Caco-2 (cell line): Measurements from ENCODE around the gene ETV6. TPM values are rescaled to one million over a fixed set of nuclear protein-coding genes. Genes with fewer than 3 reads are reported as not detected.

ENCODE experiments used
- BruUV-seq: library from RNA; stranded (reverse); fragments of 400-500 nt; replicated peaks from 2 replicates; lab custom pipeline; 2021; lab: Mats Ljungman, UMichigan
- CTCF ChIA-PET: fragments of 300-600 bp; sonication (Branson Sonifier 250); formaldehyde crosslinking; loops from one replicate; lab custom pipeline; 2022; ENCODE audit warnings: antibody characterized with exemption; lab: Charles Lee
- POLR2A ChIA-PET: fragments of 300-600 bp; sonication (Branson Sonifier 250); formaldehyde crosslinking; loops from one replicate; lab custom pipeline; 2022; ENCODE audit warnings: antibody characterized with exemption; lab: Charles Lee
- DNase-seq, 2 experiments: peaks; one replicate each; pipeline versions ENCODE4 v3.0.0 to v3.0.0-alpha.2; 2020 to 2022
- H3K27me3 ChIP-seq: replicated peaks from 2 replicates; pipeline ENCODE4 v1.6.0; 2011; ENCODE audit warnings: low read length; ENCODE audit not compliant: control insufficient read depth, insufficient read depth
- H3K36me3 ChIP-seq: 2 replicates; pipeline ENCODE4 v1.5.1; 2011; ENCODE audit warnings: low read length; ENCODE audit not compliant: control insufficient read depth, insufficient read depth
- H3K4me1 ChIP-seq: fragments of 250-450 bp; sonication (Bioruptor Pico); 2 replicates; pipeline ENCODE4 v1.5.1; 2020; ENCODE audit warnings: mild to moderate bottlenecking
- H3K4me3 ChIP-seq: 2 replicates; pipeline ENCODE4 v1.5.1; 2011; ENCODE audit warnings: low read depth, mild to moderate bottlenecking, control low read depth, low read length
- H3K9me3 ChIP-seq: fragments of 250-450 bp; sonication (Bioruptor Pico); 2 replicates; pipeline ENCODE4 v1.5.1; 2020; ENCODE audit warnings: mild to moderate bottlenecking, moderate library complexity
- H3K27ac Mint-ChIP-seq: one replicate; pipeline ENCODE4 v1.8.0; 2022; ENCODE audit warnings: mixed read lengths; ENCODE audit not compliant: unreplicated experiment
- H3K27me3 Mint-ChIP-seq: one replicate; pipeline ENCODE4 v1.8.0; 2022; ENCODE audit warnings: mixed read lengths; ENCODE audit not compliant: insufficient read depth, unreplicated experiment
- H3K36me3 Mint-ChIP-seq: one replicate; pipeline ENCODE4 v1.8.0; 2022; ENCODE audit warnings: mild to moderate bottlenecking, mixed read lengths; ENCODE audit not compliant: insufficient read depth, unreplicated experiment
- H3K4me1 Mint-ChIP-seq: one replicate; pipeline ENCODE4 v1.8.0; 2022; ENCODE audit warnings: low read depth, mixed read lengths; ENCODE audit not compliant: unreplicated experiment
- H3K4me3 Mint-ChIP-seq: one replicate; pipeline ENCODE4 v1.8.0; 2022; ENCODE audit warnings: mild to moderate bottlenecking, moderate library complexity, mixed read lengths; ENCODE audit not compliant: unreplicated experiment
- H3K9me3 Mint-ChIP-seq: one replicate; pipeline ENCODE4 v1.8.0; 2022; ENCODE audit warnings: mixed read lengths; ENCODE audit not compliant: unreplicated experiment
- intact Hi-C: fragments of 100-400 bp; cut with micrococcal nuclease; formaldehyde crosslinking; loops from one replicate; pipeline ENCODE4 v1.10.0; 2022; ENCODE audit not compliant: unreplicated experiment
- total RNA-seq: library from RNA; stranded (reverse); gene quantifications from 2 replicates; pipeline ENCODE4 v1.2.3, GENCODE V29; 2022
- TF ChIP-seq, protein P1 (sequence below), 2 experiments: fragments of 200-600 bp in 1 of 2; IDR thresholded peaks; 1 replicate in 1 of 2; 2 replicates in 1 of 2; pipeline versions ENCODE4 v1.5.1 to v1.8.0; 2011 to 2022; ENCODE audit warnings: antibody characterized with exemption in 1 of 2, control low read depth in 1 of 2, inconsistent platforms in 1 of 2, low read depth in 1 of 2, low read length in 1 of 2, mild to moderate bottlenecking in 1 of 2, moderate library complexity in 1 of 2; ENCODE audit not compliant: insufficient read depth in 1 of 2, severe bottlenecking in 1 of 2, unreplicated experiment in 1 of 2

The ETV6 gene
- total RNA-seq, 1 experiment from 2014 or later = 15.6 TPM

DNA sequence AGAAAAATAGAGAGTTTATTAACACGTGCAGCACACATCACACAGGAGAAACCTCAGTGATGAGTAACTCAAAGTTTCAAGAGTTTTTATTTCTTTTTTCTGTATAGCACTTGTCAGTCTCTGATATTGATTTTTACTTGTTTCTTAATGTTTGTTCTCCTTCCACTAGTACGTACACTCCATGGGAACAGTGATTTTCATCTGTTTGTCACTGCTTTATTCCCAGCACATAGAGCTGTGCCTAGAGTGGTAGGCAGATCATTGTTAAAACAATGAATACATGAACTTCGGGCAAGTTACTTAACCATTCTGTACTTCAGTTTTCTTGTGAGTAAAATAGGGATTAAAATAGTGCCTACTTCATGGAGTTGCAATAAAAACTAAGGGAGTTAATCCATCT, 46.6 kb downstream of the ETV6 start:
- H3K27me3 Mint-ChIP-seq = no peaks in the 10 kb centered on the region
- Histone ChIP-seq H3K9me3 (no peaks in the 10 kb centered on the region), H3K36me3 (no peaks in the 10 kb centered on the region), H3K27me3 (no peaks in the 10 kb centered on the region), H3K4me1 (no peaks in the 10 kb centered on the region), H3K4me3 (no peak overlapping the region)
- no peaks in the 10 kb centered on the region for H3K36me3 Mint-ChIP-seq
- no peak for DNase-seq
- POLR2A ChIA-PET = no interaction called here
- H3K27ac Mint-ChIP-seq = no peak overlapping the region
- H3K4me3 Mint-ChIP-seq = no peak overlapping the region
- CTCF ChIA-PET = no interaction called here
- no peaks in the 10 kb centered on the region for H3K9me3 Mint-ChIP-seq
- TF ChIP-seq, protein P1, sequence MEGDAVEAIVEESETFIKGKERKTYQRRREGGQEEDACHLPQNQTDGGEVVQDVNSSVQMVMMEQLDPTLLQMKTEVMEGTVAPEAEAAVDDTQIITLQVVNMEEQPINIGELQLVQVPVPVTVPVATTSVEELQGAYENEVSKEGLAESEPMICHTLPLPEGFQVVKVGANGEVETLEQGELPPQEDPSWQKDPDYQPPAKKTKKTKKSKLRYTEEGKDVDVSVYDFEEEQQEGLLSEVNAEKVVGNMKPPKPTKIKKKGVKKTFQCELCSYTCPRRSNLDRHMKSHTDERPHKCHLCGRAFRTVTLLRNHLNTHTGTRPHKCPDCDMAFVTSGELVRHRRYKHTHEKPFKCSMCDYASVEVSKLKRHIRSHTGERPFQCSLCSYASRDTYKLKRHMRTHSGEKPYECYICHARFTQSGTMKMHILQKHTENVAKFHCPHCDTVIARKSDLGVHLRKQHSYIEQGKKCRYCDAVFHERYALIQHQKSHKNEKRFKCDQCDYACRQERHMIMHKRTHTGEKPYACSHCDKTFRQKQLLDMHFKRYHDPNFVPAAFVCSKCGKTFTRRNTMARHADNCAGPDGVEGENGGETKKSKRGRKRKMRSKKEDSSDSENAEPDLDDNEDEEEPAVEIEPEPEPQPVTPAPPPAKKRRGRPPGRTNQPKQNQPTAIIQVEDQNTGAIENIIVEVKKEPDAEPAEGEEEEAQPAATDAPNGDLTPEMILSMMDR (IDR thresholded peaks at IDR 0.05; ENCODE audit: insufficient read depth in 1 of 2, low read depth in 1 of 2, low read length in 1 of 2, severe bottlenecking in 1 of 2, unreplicated experiment in 1 of 2) = no peak
- intact Hi-C loops = no loop called here
- BruUV-seq = no TSS peak
- H3K4me1 Mint-ChIP-seq = no peaks in the 10 kb centered on the region

DNA sequence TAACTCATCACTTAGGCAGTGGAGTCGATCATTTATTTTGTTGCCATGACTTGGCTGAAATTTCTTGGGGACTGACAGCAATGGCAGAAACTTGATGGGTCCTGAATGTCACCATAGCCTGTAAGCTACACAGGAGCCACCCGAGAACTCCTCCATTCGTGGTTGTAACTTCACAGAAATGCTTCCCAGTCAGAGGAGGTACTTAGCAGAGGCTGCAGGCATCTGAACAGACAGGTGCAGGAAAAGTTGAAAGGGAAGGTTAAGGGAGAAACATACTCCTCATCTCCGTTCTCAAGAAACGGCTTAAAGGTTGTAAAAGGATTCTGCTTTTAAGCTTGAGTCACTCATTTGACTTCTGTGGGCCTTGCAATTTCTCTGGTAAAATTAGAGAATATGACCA, 47.7 kb downstream of the ETV6 start:
- no peaks in the 10 kb centered on the region for H3K36me3 ChIP-seq
- no peaks in the 10 kb centered on the region for H3K9me3 Mint-ChIP-seq
- no peak overlapping the region for H3K27ac Mint-ChIP-seq
- no peak for DNase-seq
- H3K4me3 ChIP-seq = no peak overlapping the region
- H3K27me3 ChIP-seq = no peaks in the 10 kb centered on the region
- no peak overlapping the region for H3K4me3 Mint-ChIP-seq
- TF ChIP-seq, protein P1 (IDR thresholded peaks at IDR 0.05; ENCODE audit: insufficient read depth in 1 of 2, low read depth in 1 of 2, low read length in 1 of 2, severe bottlenecking in 1 of 2, unreplicated experiment in 1 of 2) = no peak
- no peaks in the 10 kb centered on the region for H3K27me3 Mint-ChIP-seq
- ChIA-PET CTCF (interaction anchor here (0.7 kb wide), 1 partner anchor 52 kb away, joined by 3 read pairs; no protein-coding TSS in a partner anchor), POLR2A (no interaction called here)
- no peaks in the 10 kb centered on the region for H3K4me1 ChIP-seq
- H3K36me3 Mint-ChIP-seq = no peaks in the 10 kb centered on the region
- BruUV-seq = no TSS peak
- H3K9me3 ChIP-seq = no peaks in the 10 kb centered on the region
- intact Hi-C loops = no loop called here
- no peaks in the 10 kb centered on the region for H3K4me1 Mint-ChIP-seq

- Mint-ChIP-seq H3K36me3 (no peaks in the 10 kb centered on the region), H3K4me1 (no peaks in the 10 kb centered on the region), H3K4me3 (no peak overlapping the region), H3K9me3 (no peaks in the 10 kb centered on the region), H3K27ac (no peak overlapping the region), H3K27me3 (no peaks in the 10 kb centered on the region)
- no peaks in the 10 kb centered on the region for H3K4me1 ChIP-seq
- CTCF ChIA-PET = interaction anchor here (0.7 kb wide), 1 partner anchor 53 kb away, joined by 3 read pairs; no protein-coding TSS in a partner anchor
- no peak for DNase-seq
- no peaks in the 10 kb centered on the region for H3K27me3 ChIP-seq
- POLR2A ChIA-PET = no interaction called here
- H3K4me3 ChIP-seq = no peak overlapping the region
- no TSS peak for BruUV-seq
- TF ChIP-seq, protein P1 (IDR thresholded peaks at IDR 0.05; ENCODE audit: insufficient read depth in 1 of 2, low read depth in 1 of 2, low read length in 1 of 2, severe bottlenecking in 1 of 2, unreplicated experiment in 1 of 2) = no peak
- H3K36me3 ChIP-seq = no peaks in the 10 kb centered on the region
- no peaks in the 10 kb centered on the region for H3K9me3 ChIP-seq
- intact Hi-C loops = no loop called here
Observed at GRCh38 chr12:11697670-11698387, 48.4 kb downstream of the ETV6 start.
